H1 (cell line): ENCODE data around the gene ARHGEF38.

ENCODE experiments used
- ASH2L ChIP-seq: fragments of 200-600, 300-600 bp; sonication (generic); IDR thresholded peaks from one replicate; pipeline ENCODE4 v1.7.1; 2017; ENCODE audit warnings: low read length
- CEBPB ChIP-seq: IDR thresholded peaks from 2 replicates; pipeline ENCODE4 v1.6.1; 2012; ENCODE audit warnings: low read depth, low read length
- CTCF ChIP-seq, 3 experiments: IDR thresholded peaks; 1 replicate in 2 of 3; 2 replicates in 1 of 3; pipeline versions ENCODE4 v1.5.1 to v1.6.1; 2011; ENCODE audit warnings: low read length in 3 of 3, mild to moderate bottlenecking in 3 of 3, inconsistent platforms in 2 of 3, low read depth in 1 of 3, moderate library complexity in 1 of 3; ENCODE audit not compliant: insufficient read depth in 1 of 3; ENCODE audit errors: control extremely low read depth in 1 of 3
- MAX ChIP-seq: IDR thresholded peaks from 2 replicates; pipeline ENCODE4 v1.6.1; 2012; ENCODE audit warnings: inconsistent platforms
- POLR2AphosphoS5 ChIP-seq: IDR thresholded peaks from 2 replicates; pipeline ENCODE4 v1.6.1; 2011; ENCODE audit warnings: low read depth, low read length
- SIRT6 ChIP-seq: IDR thresholded peaks from one replicate; pipeline ENCODE4 v1.7.1; 2012; ENCODE audit warnings: low read length, inconsistent platforms
- TEAD4 ChIP-seq: IDR thresholded peaks from 2 replicates; pipeline ENCODE4 v1.6.1; 2012; ENCODE audit warnings: low read depth, low read length, inconsistent platforms, mixed read lengths

DNA sequence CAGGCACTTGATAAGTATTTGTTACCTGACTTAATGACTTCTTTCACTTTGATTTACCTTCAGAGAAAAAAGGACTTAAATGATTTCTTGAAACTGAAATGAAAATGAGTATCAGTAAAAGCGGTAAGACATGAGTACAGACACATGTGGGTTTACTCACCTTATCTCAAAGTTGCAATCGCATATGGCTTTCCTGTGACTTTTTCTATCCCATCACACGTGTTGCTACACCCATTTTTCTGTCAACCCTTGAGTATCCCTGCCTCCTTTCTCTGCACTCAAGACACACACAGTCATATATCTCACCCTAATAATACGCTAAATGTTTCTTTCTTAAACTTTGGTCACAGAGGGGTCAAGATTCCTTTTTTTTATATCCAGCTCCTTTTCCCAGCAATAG is 11.0 kb upstream of the ARHGEF38 start:
- TF ChIP-seq CTCF (IDR thresholded peaks at IDR 0.05; ENCODE audit: control extremely low read depth in 1 of 3, insufficient read depth in 1 of 3, low read depth in 1 of 3, low read length in 3 of 3) = no peak
- TF ChIP-seq SIRT6 = no peak
- TF ChIP-seq ASH2L = no peak
- TF ChIP-seq CEBPB = no peak
- no peak for TF ChIP-seq POLR2AphosphoS5
- no peak for TF ChIP-seq TEAD4
- TF ChIP-seq MAX = no peak
